ENCODE measurements around the gene PLOD2.

The PLOD2 gene

DNA sequence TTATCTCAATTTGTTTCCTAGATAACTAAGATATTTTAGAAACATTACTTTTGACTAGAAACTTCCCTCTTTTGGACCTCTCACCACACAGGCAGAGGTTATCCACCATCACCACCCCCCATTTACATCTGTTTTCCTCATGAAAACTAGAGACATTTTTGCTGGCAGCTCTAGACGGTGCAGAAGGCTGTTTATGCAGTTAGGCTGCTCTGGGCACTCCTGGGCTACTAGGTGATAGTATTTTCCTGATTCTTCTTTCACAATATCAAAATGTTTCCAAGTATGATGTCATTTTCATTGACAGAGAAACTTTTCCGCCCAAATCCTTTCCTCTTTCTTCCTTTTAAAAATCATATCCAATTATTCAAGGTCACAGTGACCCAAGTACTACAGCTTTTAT, 67.1 kb downstream of the PLOD2 start:
- no peak for FAIRE-seq

- peak; percentile 100 for FAIRE-seq
Observed at GRCh38 chr3:146092230-146092629, 68.8 kb downstream of the PLOD2 start.

GRCh38 chr3:146091397-146091796, 69.6 kb downstream of the PLOD2 start:
- peak; percentile 95 for FAIRE-seq

GRCh38 chr3:146090521-146090920, 70.5 kb downstream of the PLOD2 start:
- no peak for FAIRE-seq

- peak; percentile 49 for FAIRE-seq
Observed at GRCh38 chr3:146088840-146089239, 72.1 kb downstream of the PLOD2 start.

- peak; percentile 95 for FAIRE-seq
Observed at GRCh38 chr3:146087116-146087515, 73.9 kb downstream of the PLOD2 start.

GRCh38 chr3:146086211-146086610, 74.8 kb downstream of the PLOD2 start:
- peak; percentile 58 for FAIRE-seq

- no peak for FAIRE-seq
Observed at GRCh38 chr3:146085678-146086077, 75.3 kb downstream of the PLOD2 start.

DNA sequence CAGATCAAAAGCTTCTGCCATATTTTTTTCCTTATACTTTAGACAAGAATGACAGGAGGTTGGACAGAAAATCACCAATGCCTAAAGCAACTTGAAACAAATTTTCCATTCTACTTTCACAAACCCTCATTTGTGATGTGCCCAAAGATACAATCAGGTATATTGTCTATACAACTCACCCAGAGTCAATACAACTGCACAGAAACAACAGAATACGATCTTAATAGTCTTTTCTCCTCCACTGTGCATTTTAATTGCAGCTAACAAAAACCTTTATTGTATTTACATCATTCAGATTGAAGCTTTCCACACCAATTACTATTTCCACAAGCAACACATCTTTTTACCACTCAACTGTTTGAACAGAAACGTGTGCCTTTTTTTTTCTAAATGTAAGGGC, 80.4 kb downstream of the PLOD2 start:
- no peak for FAIRE-seq

DNA sequence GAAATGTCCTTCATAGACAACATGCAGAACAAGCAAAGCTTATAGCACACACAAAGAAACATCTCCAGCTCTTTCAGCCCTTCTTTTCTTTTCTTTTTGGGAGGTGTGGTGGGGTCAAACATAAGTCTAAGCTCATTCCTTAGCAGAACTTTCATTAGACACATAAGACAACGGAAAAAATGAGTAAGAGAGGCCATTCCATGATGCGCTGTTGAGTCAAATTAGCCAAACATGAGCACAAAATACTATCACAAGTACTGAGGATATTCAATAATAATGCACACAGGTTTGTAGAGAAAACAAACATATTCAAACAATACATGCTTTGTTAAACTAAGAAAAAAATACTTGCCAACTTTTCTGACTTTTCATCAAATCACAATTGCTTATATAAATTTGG, 83.0 kb downstream of the PLOD2 start:
- no peak for FAIRE-seq

- FAIRE-seq, result peak; percentile 36
Observed at GRCh38 chr3:146077181-146077580, 83.8 kb downstream of the PLOD2 start.

DNA sequence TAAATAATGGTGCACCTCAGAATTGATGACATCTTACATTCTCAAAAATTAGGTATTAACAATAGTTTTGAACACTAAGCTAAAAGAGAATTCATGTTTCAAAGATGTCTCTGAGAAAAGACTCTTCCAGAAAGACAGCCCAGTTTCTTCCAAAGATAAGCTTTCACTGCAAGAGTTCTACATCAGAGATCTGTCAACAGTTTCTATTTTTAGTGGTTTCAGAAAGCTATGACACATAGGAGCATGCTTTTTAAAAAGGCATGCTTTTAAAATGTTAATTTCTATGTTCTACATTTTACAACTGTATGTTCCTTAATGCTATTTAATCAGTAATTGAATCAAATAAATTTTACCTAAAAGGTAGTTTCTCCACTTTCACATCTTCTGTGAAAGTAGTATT, 88.2 kb downstream of the PLOD2 start:
- no peak for FAIRE-seq

GRCh38 chr3:146072061-146072460, 88.9 kb downstream of the PLOD2 start:
- no peak for FAIRE-seq

GRCh38 chr3:146071632-146072031, 89.4 kb downstream of the PLOD2 start:
- FAIRE-seq, result no peak

- peak; percentile 36 for FAIRE-seq
Observed at GRCh38 chr3:146067048-146067447, 93.9 kb downstream of the PLOD2 start.

DNA sequence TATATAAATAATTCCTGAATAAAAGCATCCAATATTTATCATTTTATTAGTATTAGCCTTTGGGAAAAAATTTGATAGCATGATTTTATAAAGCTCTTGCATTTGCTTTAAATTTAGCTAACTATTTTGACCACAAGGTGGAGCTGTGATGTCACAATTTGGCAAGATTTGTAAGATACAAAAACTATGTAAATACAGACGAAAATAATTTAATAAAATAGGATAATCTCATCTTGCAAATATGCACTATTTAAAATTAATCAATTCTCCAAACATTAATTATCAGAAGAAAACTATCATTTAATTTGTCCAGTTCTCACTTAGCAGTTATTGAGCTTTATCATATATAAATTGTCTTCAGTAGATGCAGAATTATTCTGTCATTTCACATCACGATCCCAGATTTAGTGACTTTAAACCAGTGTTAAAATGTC, 95.4 kb downstream of the PLOD2 start:
- peak; percentile 100 for FAIRE-seq

- FAIRE-seq, result no peak
Observed at GRCh38 chr3:146058241-146058640, 102.7 kb downstream of the PLOD2 start.

DNA sequence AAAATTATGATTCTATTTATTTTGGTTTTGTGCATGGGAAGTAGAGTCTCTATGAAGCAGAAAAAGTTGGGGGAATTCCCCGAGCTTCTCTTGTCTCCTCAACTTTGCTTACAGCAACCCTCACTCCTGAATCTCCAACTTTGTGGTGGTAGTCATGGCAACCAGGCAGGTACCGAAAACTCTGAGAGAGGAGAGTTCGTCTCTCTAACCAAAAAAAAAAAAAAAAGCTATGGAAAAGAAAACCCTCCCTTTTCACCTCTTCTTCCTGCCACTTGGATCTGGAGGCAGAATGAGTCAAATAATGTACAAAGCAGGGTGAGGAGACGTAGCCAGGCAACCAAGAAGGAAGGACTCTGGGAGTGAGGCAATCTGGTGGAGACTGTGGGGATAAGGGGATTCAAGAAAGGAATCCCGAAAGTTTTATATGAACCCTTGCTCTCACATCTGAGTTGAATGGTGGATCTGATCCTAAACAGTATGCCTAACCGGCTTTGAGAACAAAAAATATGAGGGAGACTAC, 108.1 kb downstream of the PLOD2 start:
- FAIRE-seq, result no peak

DNA sequence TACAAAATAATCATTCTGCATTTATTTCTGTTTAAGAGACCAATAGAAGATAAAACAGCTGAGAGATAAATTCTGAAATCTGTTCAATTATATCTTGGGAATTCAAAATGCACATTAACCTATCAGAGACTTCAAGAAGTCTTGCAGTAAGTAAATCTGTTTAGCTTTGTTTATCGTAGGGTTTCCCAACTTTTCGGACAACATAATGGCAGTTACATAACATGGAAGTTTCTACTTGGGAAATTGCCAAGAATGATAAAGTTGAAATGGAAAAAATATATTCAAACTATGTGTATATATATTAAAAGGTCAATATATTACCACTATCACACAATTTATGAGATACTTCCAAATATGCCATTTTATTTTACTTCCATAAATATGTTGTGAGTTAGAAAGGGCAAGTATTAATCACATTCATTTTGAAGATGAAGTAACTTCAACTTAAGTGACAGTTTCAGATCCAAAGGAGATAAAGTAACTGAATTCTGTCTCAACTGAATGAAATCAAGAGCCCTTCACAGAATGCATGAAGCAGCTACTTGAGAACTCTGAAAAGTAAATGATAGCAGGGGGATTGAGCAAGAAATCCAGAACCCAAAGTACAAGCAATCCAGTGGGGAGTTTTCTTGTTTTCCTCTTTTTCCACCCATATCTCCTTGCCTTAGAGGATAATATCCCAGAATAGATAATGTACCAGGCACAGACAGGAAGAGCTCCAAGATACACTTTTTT, 108.8 kb downstream of the PLOD2 start:
- no peak for FAIRE-seq

DNA sequence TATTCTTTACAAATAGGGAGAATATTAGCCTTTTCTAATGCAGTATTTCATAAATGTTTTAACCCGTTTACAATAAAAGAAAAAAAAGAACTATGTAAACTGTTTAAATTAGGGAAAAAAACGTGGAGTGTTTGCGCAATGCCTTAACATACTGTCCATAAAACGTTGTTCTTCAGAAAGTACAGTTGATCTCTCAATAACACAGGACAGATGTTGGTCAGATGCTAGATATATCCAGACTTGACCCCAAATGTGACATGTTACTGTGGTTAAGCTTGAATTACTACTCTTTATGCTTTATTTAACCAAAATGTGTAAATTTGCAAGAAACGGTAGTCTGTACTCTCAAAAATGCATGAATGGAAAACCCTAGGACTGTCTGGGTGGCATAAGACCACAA, 110.3 kb downstream of the PLOD2 start:
- FAIRE-seq, result no peak

DNA sequence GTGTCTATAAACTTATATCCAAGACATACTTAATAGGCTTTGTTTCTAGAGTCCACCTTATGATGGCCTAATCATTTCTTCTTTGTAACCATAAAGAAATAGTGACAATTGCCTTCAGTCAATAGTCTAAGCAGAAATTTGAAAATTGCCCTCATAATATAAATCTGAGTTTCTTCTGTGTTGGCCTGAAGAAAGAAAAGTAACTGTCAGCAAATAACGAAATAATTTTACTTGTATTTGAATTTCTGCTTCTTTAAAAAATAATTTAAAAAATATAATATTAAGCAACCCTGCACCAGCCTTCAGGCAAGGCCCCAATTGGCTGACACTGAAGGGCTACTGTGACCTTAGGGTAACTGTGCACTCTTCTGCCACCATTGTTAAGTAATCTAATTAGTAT, 113.5 kb downstream of the PLOD2 start:
- FAIRE-seq, result no peak

- FAIRE-seq, result no peak
Observed at GRCh38 chr3:146044046-146044445, 116.9 kb downstream of the PLOD2 start.

DNA sequence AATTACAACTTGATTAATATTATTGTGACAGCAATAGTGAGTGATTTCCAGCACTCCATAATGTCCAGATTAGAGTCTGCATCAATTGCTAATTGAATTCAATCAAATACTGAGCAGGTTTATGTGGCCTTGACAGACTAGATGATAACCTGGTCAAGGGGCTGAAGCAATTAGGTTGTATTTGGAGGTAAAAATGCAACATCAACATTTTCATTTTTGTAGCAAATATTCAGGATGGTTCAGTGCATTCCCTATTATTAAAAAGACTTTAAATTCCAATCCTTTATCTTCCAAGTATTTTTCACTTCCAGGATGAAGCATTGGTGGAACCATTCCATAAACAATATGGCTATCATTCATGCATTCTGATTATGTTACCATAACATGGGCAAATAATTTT, 120.4 kb downstream of the PLOD2 start:
- FAIRE-seq, result no peak

DNA sequence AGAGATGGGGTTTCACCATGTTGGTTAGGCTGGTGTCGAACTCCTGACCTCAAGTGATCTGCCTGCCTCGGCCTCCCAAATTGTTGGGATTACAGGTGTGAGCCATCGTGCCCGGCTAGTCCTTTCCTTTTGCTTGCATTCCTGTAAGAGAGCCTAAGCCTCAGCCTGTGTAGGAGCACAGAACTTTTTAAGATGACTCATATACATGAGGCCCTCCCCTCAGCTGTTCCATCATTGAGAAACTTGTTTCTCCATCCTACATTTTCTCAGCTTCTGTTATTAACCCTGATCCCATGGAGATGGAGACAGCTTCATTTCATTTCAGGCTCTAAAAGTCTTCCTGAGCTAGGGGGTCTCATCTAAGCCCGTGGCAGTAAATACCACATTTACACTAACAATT, 123.3 kb downstream of the PLOD2 start:
- FAIRE-seq, result no peak

- no peak for FAIRE-seq
Observed at GRCh38 chr3:146036281-146036680, 124.7 kb downstream of the PLOD2 start.
